ENCODE measurements around the gene HNRNPLL. TPM values are rescaled to one million over a fixed set of nuclear protein-coding genes. Genes with fewer than 3 reads are reported as not detected.

HNRNPLL gene
- total and polyA plus RNA-seq, 2 of the 13 experiments (the other 11 are each of a cell fraction or from before 2014, with no cell fraction given): 49.4 to 103 TPM

- peak; percentile 72; the same call in 1 of the 2 replicates for TF ChIP-seq ZNF607 (CRISPR knock-in tag; IDR thresholded peaks at IDR 0.05; ENCODE audit: borderline replicate concordance)
- peak; percentile 78 for TF ChIP-seq SALL1 (CRISPR knock-in tag; IDR thresholded peaks at IDR 0.05)
- TF ChIP-seq TBX3 (IDR thresholded peaks at IDR 0.05; ENCODE audit: borderline replicate concordance): no peak
- 0 out of 2 replicates have a peak, but pooled peaks have one; percentile 33 for TF ChIP-seq ZNF782 (CRISPR knock-in tag; IDR thresholded peaks at IDR 0.05; ENCODE audit: borderline replicate concordance)
- TF ChIP-seq NR0B2 (CRISPR knock-in tag; IDR thresholded peaks at IDR 0.05): peak; percentile 49; the same call in 1 of the 2 replicates
- no peak for TF ChIP-seq PAWR (CRISPR knock-in tag; IDR thresholded peaks at IDR 0.05; ENCODE audit: borderline replicate concordance)
- TF ChIP-seq, protein P1, sequence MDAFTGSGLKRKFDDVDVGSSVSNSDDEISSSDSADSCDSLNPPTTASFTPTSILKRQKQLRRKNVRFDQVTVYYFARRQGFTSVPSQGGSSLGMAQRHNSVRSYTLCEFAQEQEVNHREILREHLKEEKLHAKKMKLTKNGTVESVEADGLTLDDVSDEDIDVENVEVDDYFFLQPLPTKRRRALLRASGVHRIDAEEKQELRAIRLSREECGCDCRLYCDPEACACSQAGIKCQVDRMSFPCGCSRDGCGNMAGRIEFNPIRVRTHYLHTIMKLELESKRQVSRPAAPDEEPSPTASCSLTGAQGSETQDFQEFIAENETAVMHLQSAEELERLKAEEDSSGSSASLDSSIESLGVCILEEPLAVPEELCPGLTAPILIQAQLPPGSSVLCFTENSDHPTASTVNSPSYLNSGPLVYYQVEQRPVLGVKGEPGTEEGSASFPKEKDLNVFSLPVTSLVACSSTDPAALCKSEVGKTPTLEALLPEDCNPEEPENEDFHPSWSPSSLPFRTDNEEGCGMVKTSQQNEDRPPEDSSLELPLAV (CRISPR knock-in tag; conservative IDR thresholded peaks at IDR 0.05; ENCODE audit: low read depth): no peak
- TF ChIP-seq HNRNPH1 (optimal IDR thresholded peaks at IDR 0.05; ENCODE audit: low read depth, low read length): no peak
- TF ChIP-seq TGIF2 (CRISPR knock-in tag; IDR thresholded peaks at IDR 0.05): peak; percentile 87; the same call in 1 of the 2 replicates
- peak; percentile 86 for TF ChIP-seq STAG1 (CRISPR knock-in tag; IDR thresholded peaks at IDR 0.05)
- no peak for TF ChIP-seq IRX3 (CRISPR knock-in tag; IDR thresholded peaks at IDR 0.05; ENCODE audit: borderline replicate concordance, low read depth)
- TF ChIP-seq, protein P2, sequence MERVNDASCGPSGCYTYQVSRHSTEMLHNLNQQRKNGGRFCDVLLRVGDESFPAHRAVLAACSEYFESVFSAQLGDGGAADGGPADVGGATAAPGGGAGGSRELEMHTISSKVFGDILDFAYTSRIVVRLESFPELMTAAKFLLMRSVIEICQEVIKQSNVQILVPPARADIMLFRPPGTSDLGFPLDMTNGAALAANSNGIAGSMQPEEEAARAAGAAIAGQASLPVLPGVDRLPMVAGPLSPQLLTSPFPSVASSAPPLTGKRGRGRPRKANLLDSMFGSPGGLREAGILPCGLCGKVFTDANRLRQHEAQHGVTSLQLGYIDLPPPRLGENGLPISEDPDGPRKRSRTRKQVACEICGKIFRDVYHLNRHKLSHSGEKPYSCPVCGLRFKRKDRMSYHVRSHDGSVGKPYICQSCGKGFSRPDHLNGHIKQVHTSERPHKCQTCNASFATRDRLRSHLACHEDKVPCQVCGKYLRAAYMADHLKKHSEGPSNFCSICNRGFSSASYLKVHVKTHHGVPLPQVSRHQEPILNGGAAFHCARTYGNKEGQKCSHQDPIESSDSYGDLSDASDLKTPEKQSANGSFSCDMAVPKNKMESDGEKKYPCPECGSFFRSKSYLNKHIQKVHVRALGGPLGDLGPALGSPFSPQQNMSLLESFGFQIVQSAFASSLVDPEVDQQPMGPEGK (CRISPR knock-in tag; IDR thresholded peaks at IDR 0.05): peak; percentile 70
- TF ChIP-seq ZSCAN9 (CRISPR knock-in tag; IDR thresholded peaks at IDR 0.05; ENCODE audit: borderline replicate concordance): no peak
- TF ChIP-seq MAX (IDR thresholded peaks at IDR 0.05): peak; percentile 82
- TF ChIP-seq SP5 (CRISPR knock-in tag; IDR thresholded peaks at IDR 0.05; ENCODE audit: borderline replicate concordance, low read depth): peak; percentile 83
- peak; percentile 94 for TF ChIP-seq KLF9 (CRISPR knock-in tag; IDR thresholded peaks at IDR 0.05; ENCODE audit: low read depth)
- peak; percentile 27; the same call in 1 of the 2 replicates for TF ChIP-seq MXD4 (CRISPR knock-in tag; IDR thresholded peaks at IDR 0.05)
- TF ChIP-seq SAP130 (CRISPR knock-in tag; IDR thresholded peaks at IDR 0.05; ENCODE audit: low read depth): peak; percentile 73; the same call in 1 of the 2 replicates
- TF ChIP-seq, protein P3, sequence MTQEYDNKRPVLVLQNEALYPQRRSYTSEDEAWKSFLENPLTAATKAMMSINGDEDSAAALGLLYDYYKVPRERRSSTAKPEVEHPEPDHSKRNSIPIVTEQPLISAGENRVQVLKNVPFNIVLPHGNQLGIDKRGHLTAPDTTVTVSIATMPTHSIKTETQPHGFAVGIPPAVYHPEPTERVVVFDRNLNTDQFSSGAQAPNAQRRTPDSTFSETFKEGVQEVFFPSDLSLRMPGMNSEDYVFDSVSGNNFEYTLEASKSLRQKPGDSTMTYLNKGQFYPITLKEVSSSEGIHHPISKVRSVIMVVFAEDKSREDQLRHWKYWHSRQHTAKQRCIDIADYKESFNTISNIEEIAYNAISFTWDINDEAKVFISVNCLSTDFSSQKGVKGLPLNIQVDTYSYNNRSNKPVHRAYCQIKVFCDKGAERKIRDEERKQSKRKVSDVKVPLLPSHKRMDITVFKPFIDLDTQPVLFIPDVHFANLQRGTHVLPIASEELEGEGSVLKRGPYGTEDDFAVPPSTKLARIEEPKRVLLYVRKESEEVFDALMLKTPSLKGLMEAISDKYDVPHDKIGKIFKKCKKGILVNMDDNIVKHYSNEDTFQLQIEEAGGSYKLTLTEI (CRISPR knock-in tag; conservative IDR thresholded peaks at IDR 0.05): no peak
- peak; percentile 46 for TF ChIP-seq ZNF652 (CRISPR knock-in tag; IDR thresholded peaks at IDR 0.05; ENCODE audit: borderline replicate concordance, low read depth)
- no peak for TF ChIP-seq SYNCRIP (IDR thresholded peaks at IDR 0.05; ENCODE audit: insufficient read depth, low read depth, low read length)
- TF ChIP-seq, protein P4, sequence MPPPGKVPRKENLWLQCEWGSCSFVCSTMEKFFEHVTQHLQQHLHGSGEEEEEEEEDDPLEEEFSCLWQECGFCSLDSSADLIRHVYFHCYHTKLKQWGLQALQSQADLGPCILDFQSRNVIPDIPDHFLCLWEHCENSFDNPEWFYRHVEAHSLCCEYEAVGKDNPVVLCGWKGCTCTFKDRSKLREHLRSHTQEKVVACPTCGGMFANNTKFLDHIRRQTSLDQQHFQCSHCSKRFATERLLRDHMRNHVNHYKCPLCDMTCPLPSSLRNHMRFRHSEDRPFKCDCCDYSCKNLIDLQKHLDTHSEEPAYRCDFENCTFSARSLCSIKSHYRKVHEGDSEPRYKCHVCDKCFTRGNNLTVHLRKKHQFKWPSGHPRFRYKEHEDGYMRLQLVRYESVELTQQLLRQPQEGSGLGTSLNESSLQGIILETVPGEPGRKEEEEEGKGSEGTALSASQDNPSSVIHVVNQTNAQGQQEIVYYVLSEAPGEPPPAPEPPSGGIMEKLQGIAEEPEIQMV (CRISPR knock-in tag; IDR thresholded peaks at IDR 0.05; ENCODE audit: low read depth): peak; percentile 77; the same call in 1 of the 2 replicates
These were observed 918 bp upstream of the HNRNPLL start (continued) for GRCh38 chr2:38603402-38604290.
